Hepatocyte (in vitro differentiated cells): ENCODE measurements around the gene MGAT5. TPM values are rescaled to one million over a fixed set of nuclear protein-coding genes. Genes with fewer than 3 reads are reported as not detected.

Experiments
- DNase-seq: peaks from one replicate; pipeline ENCODE4 v3.0.0-alpha.2; 2016; ENCODE audit warnings: low spot score
- H2AFZ ChIP-seq: fragments of 200-600 bp; sonication (generic); 2 replicates; pipeline ENCODE4 v1.6.0; 2016; ENCODE audit warnings: antibody characterized with exemption, mild to moderate bottlenecking
- H3K27ac ChIP-seq: fragments of 200-600 bp; sonication (generic); 2 replicates; pipeline ENCODE4 v1.5.1; 2016; ENCODE audit warnings: mild to moderate bottlenecking
- H3K27me3 ChIP-seq: fragments of 200-600 bp; sonication (generic); 2 replicates; pipeline ENCODE4 v1.6.1; 2016
- H3K36me3 ChIP-seq: fragments of 200-600 bp; sonication (generic); replicated peaks from 2 replicates; pipeline ENCODE4 v1.5.1; 2016; ENCODE audit warnings: low read depth; ENCODE audit not compliant: insufficient read depth
- H3K4me1 ChIP-seq: fragments of 200-600 bp; sonication (generic); 2 replicates; pipeline ENCODE4 v1.5.1; 2016; ENCODE audit warnings: mild to moderate bottlenecking, moderate library complexity; ENCODE audit not compliant: insufficient read depth
- H3K4me2 ChIP-seq: fragments of 200-600 bp; sonication (generic); 2 replicates; pipeline ENCODE4 v1.6.0; 2016
- H3K4me3 ChIP-seq: fragments of 200-600 bp; sonication (generic); 2 replicates; pipeline ENCODE4 v1.5.1; 2016; ENCODE audit warnings: mild to moderate bottlenecking
- H3K79me2 ChIP-seq: fragments of 200-600 bp; sonication (generic); 2 replicates; pipeline ENCODE4 v1.6.0; 2017; ENCODE audit warnings: mild to moderate bottlenecking
- H3K9me2 ChIP-seq: fragments of 200-600 bp; sonication (generic); replicated peaks from 2 replicates; pipeline ENCODE4 v1.6.0; 2017; ENCODE audit warnings: mild to moderate bottlenecking; ENCODE audit not compliant: insufficient read depth
- H3K9me3 ChIP-seq: fragments of 200-600 bp; sonication (generic); 2 replicates; pipeline ENCODE4 v1.5.1; 2016; ENCODE audit warnings: low read depth, mild to moderate bottlenecking
- H4K20me1 ChIP-seq: fragments of 200-600 bp; sonication (generic); 2 replicates; pipeline ENCODE4 v1.6.0; 2016; ENCODE audit warnings: mild to moderate bottlenecking; ENCODE audit not compliant: insufficient read depth, poor library complexity, severe bottlenecking
- EZH2 ChIP-seq: fragments of 200-600 bp; sonication (generic); IDR thresholded peaks from 2 replicates; pipeline ENCODE4 v1.6.1; 2016; ENCODE audit warnings: antibody characterized with exemption, mild to moderate bottlenecking, borderline replicate concordance
- EZH2phosphoT487 ChIP-seq: fragments of 200-600 bp; sonication (generic); IDR thresholded peaks from one replicate; pipeline ENCODE4 v1.6.1; 2018; ENCODE audit warnings: antibody characterized with exemption, mild to moderate bottlenecking, low read depth, moderate library complexity; ENCODE audit not compliant: unreplicated experiment, severe bottlenecking
- WGBS: methylation state at CpG from one replicate; pipeline ENCODE4 v1.1.6; 2016; ENCODE audit warnings: low lambda C conversion rate; ENCODE audit errors: missing lambda C conversion rate; 5-methylcytosine and 5-hydroxymethylcytosine counted together
- polyA plus RNA-seq: library from polyadenylated mRNA; unstranded; fragments of >200 nt; fragmentation: Nextera tagmentation; extraction: Ambion mirVana; gene quantifications from 2 replicates; pipeline ENCODE4 v1.2.1, GENCODE V29; 2016
- total RNA-seq: library from RNA; depleted of rRNA; stranded (reverse); fragments of >200 nt; gene quantifications from 2 replicates; pipeline ENCODE4 v1.2.3, GENCODE V29; 2014
- TF ChIP-seq, protein P1 (sequence below): fragments of 200-600 bp; sonication (generic); IDR thresholded peaks from 2 replicates; pipeline ENCODE4 v1.5.1; 2016; ENCODE audit warnings: antibody characterized with exemption, mild to moderate bottlenecking; ENCODE audit not compliant: poor library complexity

MGAT5 gene
- total and polyA plus RNA-seq, 2 experiments from 2014 or later, result 9.1 to 30.2 TPM

DNA sequence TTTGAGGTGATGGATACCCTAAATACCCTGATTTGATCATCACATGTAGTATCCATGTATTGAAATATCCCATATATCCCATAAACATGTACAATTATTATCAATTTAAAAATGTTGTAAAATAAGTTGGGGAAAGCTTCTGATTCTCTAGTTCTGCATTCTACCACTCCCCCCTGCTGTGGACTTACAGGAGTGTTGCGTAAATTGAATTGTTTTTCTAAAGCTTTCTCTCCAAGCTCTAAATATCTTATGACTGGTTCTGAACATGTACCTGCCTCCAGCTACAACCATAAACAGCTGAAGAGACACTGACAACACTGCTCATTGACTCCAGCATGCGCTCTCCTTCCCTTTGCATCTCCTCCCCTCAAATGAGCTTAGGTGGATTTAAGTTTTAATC, 145.2 kb downstream of the MGAT5 start:
- Histone ChIP-seq H3K9me2 (no peaks in the 10 kb centered on the region), H3K36me3 (no peaks in the 10 kb centered on the region), H2AFZ (no peak overlapping the region), H3K9me3 (no peaks in the 10 kb centered on the region), H3K79me2 (no peaks in the 10 kb centered on the region), H3K4me2 (no peak overlapping the region), H3K27ac (no peak overlapping the region), H3K4me3 (no peak overlapping the region), H3K27me3 (no peaks in the 10 kb centered on the region), H4K20me1 (no peaks in the 10 kb centered on the region), H3K4me1 (peaks cover 9% of the 10 kb centered on the region)
- TF ChIP-seq EZH2phosphoT487 (no peak), EZH2 (no peak)
- TF ChIP-seq, protein P1, sequence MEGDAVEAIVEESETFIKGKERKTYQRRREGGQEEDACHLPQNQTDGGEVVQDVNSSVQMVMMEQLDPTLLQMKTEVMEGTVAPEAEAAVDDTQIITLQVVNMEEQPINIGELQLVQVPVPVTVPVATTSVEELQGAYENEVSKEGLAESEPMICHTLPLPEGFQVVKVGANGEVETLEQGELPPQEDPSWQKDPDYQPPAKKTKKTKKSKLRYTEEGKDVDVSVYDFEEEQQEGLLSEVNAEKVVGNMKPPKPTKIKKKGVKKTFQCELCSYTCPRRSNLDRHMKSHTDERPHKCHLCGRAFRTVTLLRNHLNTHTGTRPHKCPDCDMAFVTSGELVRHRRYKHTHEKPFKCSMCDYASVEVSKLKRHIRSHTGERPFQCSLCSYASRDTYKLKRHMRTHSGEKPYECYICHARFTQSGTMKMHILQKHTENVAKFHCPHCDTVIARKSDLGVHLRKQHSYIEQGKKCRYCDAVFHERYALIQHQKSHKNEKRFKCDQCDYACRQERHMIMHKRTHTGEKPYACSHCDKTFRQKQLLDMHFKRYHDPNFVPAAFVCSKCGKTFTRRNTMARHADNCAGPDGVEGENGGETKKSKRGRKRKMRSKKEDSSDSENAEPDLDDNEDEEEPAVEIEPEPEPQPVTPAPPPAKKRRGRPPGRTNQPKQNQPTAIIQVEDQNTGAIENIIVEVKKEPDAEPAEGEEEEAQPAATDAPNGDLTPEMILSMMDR, result no peak
- 98% methylated on average over 2 of the region's 2 CpGs for WGBS
- no peak for DNase-seq

DNA sequence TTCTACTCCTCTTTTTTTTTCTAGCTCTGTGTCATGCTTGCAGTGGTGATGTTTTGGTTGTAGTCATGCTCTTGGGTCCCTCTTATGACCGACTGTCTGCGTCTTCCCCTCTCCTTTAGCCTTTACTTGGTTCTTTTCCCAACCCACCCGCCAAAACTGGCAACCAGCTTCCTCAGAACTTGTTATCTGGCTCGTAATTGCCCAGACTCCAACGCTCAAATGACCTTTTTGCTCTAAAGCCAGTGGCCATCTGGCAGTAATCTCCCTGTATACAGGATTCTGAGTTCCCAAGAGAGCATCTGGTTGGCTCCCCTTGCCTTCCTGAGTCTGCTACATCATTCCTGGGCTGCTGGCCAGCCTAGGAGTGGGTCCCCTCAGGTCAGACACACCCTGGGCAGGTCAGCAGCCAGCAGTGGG, 147.2 kb downstream of the MGAT5 start:
- DNase-seq, result no peak
- no peak for TF ChIP-seq EZH2phosphoT487
- TF ChIP-seq, protein P1, result no peak
- no peak for TF ChIP-seq EZH2
- Histone ChIP-seq H3K9me3 (no peaks in the 10 kb centered on the region), H3K79me2 (no peaks in the 10 kb centered on the region), H3K27ac (no peak overlapping the region), H3K27me3 (no peaks in the 10 kb centered on the region), H3K4me2 (no peak overlapping the region), H3K9me2 (no peaks in the 10 kb centered on the region), H3K4me3 (no peak overlapping the region), H4K20me1 (no peaks in the 10 kb centered on the region), H3K4me1 (peaks cover 8% of the 10 kb centered on the region), H3K36me3 (no peaks in the 10 kb centered on the region), H2AFZ (no peak overlapping the region)
- WGBS, result 74% methylated on average over 5 of the region's 5 CpGs

DNA sequence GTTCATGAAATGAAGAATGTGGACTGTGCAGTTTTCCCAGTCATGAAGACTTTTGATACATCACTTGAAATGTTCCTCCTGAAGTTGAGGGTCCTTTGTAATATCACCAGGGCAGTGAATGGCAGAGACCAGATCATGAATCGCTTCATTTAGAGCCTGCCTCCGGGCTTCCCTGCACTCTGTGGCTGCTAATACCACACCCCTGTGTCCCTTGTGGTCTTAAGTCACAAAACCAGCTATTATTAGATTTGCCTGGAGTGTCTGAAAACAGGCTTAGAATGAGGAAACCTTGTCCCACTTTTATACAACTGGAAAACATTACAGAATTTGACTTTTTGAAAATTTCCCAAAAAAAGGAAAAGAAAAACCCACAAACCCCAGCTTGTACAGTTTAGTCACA, 147.9 kb downstream of the MGAT5 start:
- H2AFZ ChIP-seq, result no peak overlapping the region
- DNase-seq, result no peak
- H3K4me1 ChIP-seq, result peaks cover 1% of the 10 kb centered on the region
- no peaks in the 10 kb centered on the region for H3K36me3 ChIP-seq
- no peaks in the 10 kb centered on the region for H3K9me2 ChIP-seq
- TF ChIP-seq, protein P1, result no peak
- TF ChIP-seq EZH2phosphoT487, result no peak
- no peak for TF ChIP-seq EZH2
- H3K9me3 ChIP-seq, result no peaks in the 10 kb centered on the region
- WGBS, result 55% methylated on average over 2 of the region's 2 CpGs
- H3K4me3 ChIP-seq, result no peak overlapping the region
- no peak overlapping the region for H3K27ac ChIP-seq
- no peaks in the 10 kb centered on the region for H3K27me3 ChIP-seq
- H3K79me2 ChIP-seq, result no peaks in the 10 kb centered on the region
- H3K4me2 ChIP-seq, result no peak overlapping the region
- no peaks in the 10 kb centered on the region for H4K20me1 ChIP-seq

DNA sequence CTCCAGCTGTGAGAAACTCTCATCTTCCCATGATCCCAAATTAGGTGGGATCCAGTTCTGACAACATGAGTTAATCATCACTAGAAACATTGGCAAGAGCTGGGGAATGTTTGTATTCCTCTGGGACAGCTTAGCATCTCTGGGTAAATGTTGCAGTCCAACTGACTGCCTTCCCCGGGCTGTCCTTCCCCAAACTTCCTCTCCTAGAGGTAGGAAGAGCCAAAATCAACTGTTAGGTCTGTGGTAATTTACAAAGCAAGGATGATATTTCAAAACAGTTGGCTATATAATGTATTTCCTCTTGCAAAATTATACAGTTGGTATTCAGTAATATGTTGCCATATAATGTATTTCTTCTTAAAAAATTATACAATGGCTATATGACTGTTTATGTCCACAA, 148.5 kb downstream of the MGAT5 start:
- no peak overlapping the region for H3K4me2 ChIP-seq
- H3K27me3 ChIP-seq, result no peaks in the 10 kb centered on the region
- H4K20me1 ChIP-seq, result no peaks in the 10 kb centered on the region
- H3K4me3 ChIP-seq, result no peak overlapping the region
- no peaks in the 10 kb centered on the region for H3K4me1 ChIP-seq
- no peak for DNase-seq
- H3K36me3 ChIP-seq, result no peaks in the 10 kb centered on the region
- 21% methylated on average over 1 of the region's 1 CpG for WGBS
- no peak overlapping the region for H2AFZ ChIP-seq
- no peaks in the 10 kb centered on the region for H3K9me3 ChIP-seq
- no peaks in the 10 kb centered on the region for H3K9me2 ChIP-seq
- no peak for TF ChIP-seq EZH2phosphoT487
- TF ChIP-seq, protein P1, result no peak
- TF ChIP-seq EZH2, result no peak
- no peak overlapping the region for H3K27ac ChIP-seq
- H3K79me2 ChIP-seq, result no peaks in the 10 kb centered on the region
